Dendritic cell treated with granulocyte-macrophage colony-stimulating factor and Interleukin-4, amounts not matched to agents 40 ng/mL and 50 ng/mL, for 4 days (primary cell): ENCODE data around the gene HNRNPK.
"Not testable (repeated sequence)": the region's sequence is repeated elsewhere in the genome, so short reads cannot be mapped to it uniquely, and the experiment has no call there.

Experiments
- H3K27ac Mint-ChIP-seq: one replicate; pipeline ENCODE4 v1.8.0; 2022; ENCODE audit warnings: mild to moderate bottlenecking, mixed read lengths
- H3K27me3 Mint-ChIP-seq: one replicate; pipeline ENCODE4 v1.8.0; 2022; ENCODE audit warnings: mild to moderate bottlenecking, mixed read lengths
- H3K36me3 Mint-ChIP-seq: one replicate; pipeline ENCODE4 v1.8.0; 2022; ENCODE audit warnings: low read depth, mixed read lengths
- H3K4me1 Mint-ChIP-seq: one replicate; pipeline ENCODE4 v1.8.0; 2022; ENCODE audit warnings: low read depth, mixed read lengths
- H3K4me3 Mint-ChIP-seq: one replicate; pipeline ENCODE4 v1.8.0; 2022; ENCODE audit warnings: mild to moderate bottlenecking, moderate library complexity, mixed read lengths
- H3K9me3 Mint-ChIP-seq: one replicate; pipeline ENCODE4 v1.8.0; 2022; ENCODE audit warnings: mixed read lengths
- intact Hi-C: fragments of 100-400 bp; cut with micrococcal nuclease; formaldehyde crosslinking; loops from one replicate; pipeline ENCODE4 v1.15.0; 2022

The HNRNPK gene

GRCh38 chr9:83966209-83966582, 13.8 kb downstream of the HNRNPK start:
- Mint-ChIP-seq H3K27ac (no peak overlapping the region), H3K27me3 (no peaks in the 10 kb centered on the region), H3K4me1 (peaks cover 9% of the 10 kb centered on the region), H3K36me3 (peaks cover 53% of the 10 kb centered on the region), H3K4me3 (no peak overlapping the region), H3K9me3 (no peaks in the 10 kb centered on the region)
- intact Hi-C loops: no loop called here

GRCh38 chr9:83965350-83966208, 14.4 kb downstream of the HNRNPK start:
- H3K4me1 Mint-ChIP-seq: peaks cover 9% of the 10 kb centered on the region
- no peaks in the 10 kb centered on the region for H3K27me3 Mint-ChIP-seq
- H3K36me3 Mint-ChIP-seq: peaks cover 46% of the 10 kb centered on the region
- H3K4me3 Mint-ChIP-seq: no peak overlapping the region
- H3K27ac Mint-ChIP-seq: no peak overlapping the region
- no peaks in the 10 kb centered on the region for H3K9me3 Mint-ChIP-seq
- intact Hi-C loops: no loop called here

- Mint-ChIP-seq H3K4me1 (peaks cover 9% of the 10 kb centered on the region), H3K4me3 (no peak overlapping the region), H3K9me3 (no peaks in the 10 kb centered on the region), H3K27ac (no peak overlapping the region), H3K36me3 (peaks cover 40% of the 10 kb centered on the region), H3K27me3 (no peaks in the 10 kb centered on the region)
- intact Hi-C loops: no loop called here
Observed at GRCh38 chr9:83964973-83965349, 15.1 kb downstream of the HNRNPK start.

- H3K27me3 Mint-ChIP-seq: no peaks in the 10 kb centered on the region
- H3K27ac Mint-ChIP-seq: no peak overlapping the region
- peaks cover 10% of the 10 kb centered on the region for H3K4me1 Mint-ChIP-seq
- intact Hi-C loops: no loop called here
- H3K36me3 Mint-ChIP-seq: peaks cover 13% of the 10 kb centered on the region
- H3K9me3 Mint-ChIP-seq: no peaks in the 10 kb centered on the region
- H3K4me3 Mint-ChIP-seq: no peak overlapping the region
Observed at GRCh38 chr9:83962165-83962564, 17.9 kb downstream of the HNRNPK start.

GRCh38 chr9:83960991-83961390, 19.0 kb downstream of the HNRNPK start:
- H3K36me3 Mint-ChIP-seq: peaks cover 2% of the 10 kb centered on the region
- H3K27ac Mint-ChIP-seq: no peak overlapping the region
- intact Hi-C loops: no loop called here
- no peaks in the 10 kb centered on the region for H3K9me3 Mint-ChIP-seq
- H3K4me1 Mint-ChIP-seq: peaks cover 16% of the 10 kb centered on the region
- H3K4me3 Mint-ChIP-seq: no peak overlapping the region
- no peaks in the 10 kb centered on the region for H3K27me3 Mint-ChIP-seq

- intact Hi-C loops: no loop called here
- no peaks in the 10 kb centered on the region for H3K27me3 Mint-ChIP-seq
- H3K27ac Mint-ChIP-seq: no peak overlapping the region
- H3K36me3 Mint-ChIP-seq: peaks cover 7% of the 10 kb centered on the region
- no peaks in the 10 kb centered on the region for H3K9me3 Mint-ChIP-seq
- peaks cover 19% of the 10 kb centered on the region for H3K4me1 Mint-ChIP-seq
- H3K4me3 Mint-ChIP-seq: no peak overlapping the region
Observed at GRCh38 chr9:83959061-83959460, 21.0 kb downstream of the HNRNPK start.

- no peaks in the 10 kb centered on the region for H3K9me3 Mint-ChIP-seq
- H3K27ac Mint-ChIP-seq: peak overlapping the region; percentile 99
- peaks cover 18% of the 10 kb centered on the region for H3K36me3 Mint-ChIP-seq
- peak overlapping the region; percentile 89 for H3K4me3 Mint-ChIP-seq
- H3K4me1 Mint-ChIP-seq: peaks cover 19% of the 10 kb centered on the region
- intact Hi-C loops: no loop called here
- no peaks in the 10 kb centered on the region for H3K27me3 Mint-ChIP-seq
Observed at GRCh38 chr9:83957248-83957513, 22.8 kb downstream of the HNRNPK start.

- H3K36me3 Mint-ChIP-seq: peaks cover 23% of the 10 kb centered on the region
- H3K4me1 Mint-ChIP-seq: peaks cover 15% of the 10 kb centered on the region
- no peaks in the 10 kb centered on the region for H3K27me3 Mint-ChIP-seq
- H3K27ac Mint-ChIP-seq: peak overlapping the region; percentile 99
- no peaks in the 10 kb centered on the region for H3K9me3 Mint-ChIP-seq
- intact Hi-C loops: loop anchor here (1.0 kb wide), 1 partner anchor 24 kb away; the partner anchor contains the start of genes HNRNPK and RMI1
- H3K4me3 Mint-ChIP-seq: peak overlapping the region; percentile 89
Observed at GRCh38 chr9:83956436-83957247, 23.4 kb downstream of the HNRNPK start.

GRCh38 chr9:83956086-83956435, 24.0 kb downstream of the HNRNPK start:
- H3K27ac Mint-ChIP-seq: peak overlapping the region; percentile 99
- H3K4me1 Mint-ChIP-seq: peaks cover 15% of the 10 kb centered on the region
- intact Hi-C loops: loop anchor here (1.0 kb wide), 1 partner anchor 24 kb away; the partner anchor contains the start of genes HNRNPK and RMI1
- H3K4me3 Mint-ChIP-seq: peak overlapping the region; percentile 89
- no peaks in the 10 kb centered on the region for H3K9me3 Mint-ChIP-seq
- no peaks in the 10 kb centered on the region for H3K27me3 Mint-ChIP-seq
- peaks cover 26% of the 10 kb centered on the region for H3K36me3 Mint-ChIP-seq

- H3K4me3 Mint-ChIP-seq, H3K27ac Mint-ChIP-seq, intact Hi-C loops, H3K9me3 Mint-ChIP-seq, H3K4me1 Mint-ChIP-seq, H3K27me3 Mint-ChIP-seq: not testable (repeated sequence)
- peaks cover 78% of the 10 kb centered on the region for H3K36me3 Mint-ChIP-seq
Observed at GRCh38 chr9:83948096-83948495, 31.9 kb downstream of the HNRNPK start.

- intact Hi-C loops: no loop called here
- Mint-ChIP-seq H3K27ac (no peak overlapping the region), H3K27me3 (no peaks in the 10 kb centered on the region), H3K36me3 (peaks cover 64% of the 10 kb centered on the region), H3K4me1 (no peaks in the 10 kb centered on the region), H3K9me3 (no peaks in the 10 kb centered on the region), H3K4me3 (no peak overlapping the region)
Observed at GRCh38 chr9:83940590-83941303, 39.3 kb downstream of the HNRNPK start.

- Mint-ChIP-seq H3K27ac (no peak overlapping the region), H3K4me3 (no peak overlapping the region), H3K4me1 (peaks cover 17% of the 10 kb centered on the region), H3K9me3 (no peaks in the 10 kb centered on the region), H3K27me3 (no peaks in the 10 kb centered on the region), H3K36me3 (peaks cover 40% of the 10 kb centered on the region)
- intact Hi-C loops: loop anchor here (1.0 kb wide), 3 partner anchors 235 to 377 kb away; no protein-coding TSS in a partner anchor
Observed at GRCh38 chr9:83937861-83938455, 42.1 kb downstream of the HNRNPK start.

GRCh38 chr9:83936523-83936922, 43.5 kb downstream of the HNRNPK start:
- Mint-ChIP-seq H3K27ac (no peak overlapping the region), H3K4me1 (peaks cover 25% of the 10 kb centered on the region), H3K4me3 (no peak overlapping the region), H3K9me3 (no peaks in the 10 kb centered on the region), H3K36me3 (peaks cover 26% of the 10 kb centered on the region), H3K27me3 (no peaks in the 10 kb centered on the region)
- intact Hi-C loops: no loop called here
